Body of pancreas (tissue), 4 donors: ENCODE measurements around the gene GJA4. TPM values are rescaled to one million over a fixed set of nuclear protein-coding genes. Genes with fewer than 3 reads are reported as not detected.

ENCODE experiments used
- ATAC-seq: fragments of 150-250 bp; one replicate; pipeline ENCODE4 v1.9.1; 2016
- DNase-seq, 4 donors: peaks; one replicate each; pipeline ENCODE4 v3.0.0-alpha.2; 2019
- H3K27ac ChIP-seq, 4 donors: fragments of 200-600 bp; sonication (generic); 1 replicate in 3 of 4; 2 replicates in 1 of 4; pipeline versions ENCODE4 v1.5.1 to v1.6.1; 2016 to 2019; ENCODE audit warnings: mild to moderate bottlenecking in 1 of 4, mixed read lengths in 1 of 4, moderate library complexity in 1 of 4
- H3K27me3 ChIP-seq, 2 donors: fragments of 200-600 bp; sonication (generic); one replicate each; pipeline ENCODE4 v1.6.0; 2016; ENCODE audit warnings: mild to moderate bottlenecking in 1 of 2
- H3K36me3 ChIP-seq, 2 donors: fragments of 200-600 bp; sonication (generic); replicated peaks in 1 of 2; 2 replicates each; pipeline ENCODE4 v1.5.1; 2016; ENCODE audit warnings: low read depth in 2 of 2; ENCODE audit not compliant: insufficient read depth in 1 of 2
- H3K4me1 ChIP-seq: fragments of 200-600 bp; sonication (generic); one replicate; pipeline ENCODE4 v1.6.0; 2016
- H3K4me3 ChIP-seq, 2 donors: fragments of 200-600 bp; sonication (generic); 1 replicate in 1 of 2; 2 replicates in 1 of 2; pipeline ENCODE4 v1.5.1; 2016 to 2019
- H3K9me3 ChIP-seq, 3 donors: fragments of 200-600 bp; sonication (generic); 1 replicate in 2 of 3; 2 replicates in 1 of 3; pipeline ENCODE4 v1.5.1; 2016
- POLR2A ChIP-seq, 3 donors: fragments of 450-650 bp; IDR thresholded peaks; one replicate each; pipeline ENCODE4 v1.6.1; 2016; ENCODE audit warnings: antibody characterized with exemption in 3 of 3, mild to moderate bottlenecking in 2 of 3
- WGBS, 2 donors: methylation state at CpG; one replicate each; pipeline ENCODE4 v1.1.5; 2017; 5-methylcytosine and 5-hydroxymethylcytosine counted together
- intact Hi-C: fragments of 100-400 bp; cut with DNase I; formaldehyde crosslinking; loops from one replicate; pipeline ENCODE4 v1.15.1; 2023
- total RNA-seq, 2 donors: library from RNA; depleted of rRNA; stranded (reverse); fragments of >200 nt; gene quantifications; one replicate each; pipeline ENCODE4 v1.1.0, GENCODE V29; 2016
- TF ChIP-seq, protein P1 (sequence below), 7 experiments: fragments of 450-650 bp in 4 of 7; fragments of 200-600 bp in 3 of 7; sonication (generic) in 3 of 7; IDR thresholded peaks; one replicate each; pipeline ENCODE4 v1.5.1; 2016 to 2019; ENCODE audit warnings: antibody characterized with exemption in 7 of 7

Gene GJA4
- total RNA-seq, 2 donors from 2014 or later: 4.7 to 20.8 TPM

DNA sequence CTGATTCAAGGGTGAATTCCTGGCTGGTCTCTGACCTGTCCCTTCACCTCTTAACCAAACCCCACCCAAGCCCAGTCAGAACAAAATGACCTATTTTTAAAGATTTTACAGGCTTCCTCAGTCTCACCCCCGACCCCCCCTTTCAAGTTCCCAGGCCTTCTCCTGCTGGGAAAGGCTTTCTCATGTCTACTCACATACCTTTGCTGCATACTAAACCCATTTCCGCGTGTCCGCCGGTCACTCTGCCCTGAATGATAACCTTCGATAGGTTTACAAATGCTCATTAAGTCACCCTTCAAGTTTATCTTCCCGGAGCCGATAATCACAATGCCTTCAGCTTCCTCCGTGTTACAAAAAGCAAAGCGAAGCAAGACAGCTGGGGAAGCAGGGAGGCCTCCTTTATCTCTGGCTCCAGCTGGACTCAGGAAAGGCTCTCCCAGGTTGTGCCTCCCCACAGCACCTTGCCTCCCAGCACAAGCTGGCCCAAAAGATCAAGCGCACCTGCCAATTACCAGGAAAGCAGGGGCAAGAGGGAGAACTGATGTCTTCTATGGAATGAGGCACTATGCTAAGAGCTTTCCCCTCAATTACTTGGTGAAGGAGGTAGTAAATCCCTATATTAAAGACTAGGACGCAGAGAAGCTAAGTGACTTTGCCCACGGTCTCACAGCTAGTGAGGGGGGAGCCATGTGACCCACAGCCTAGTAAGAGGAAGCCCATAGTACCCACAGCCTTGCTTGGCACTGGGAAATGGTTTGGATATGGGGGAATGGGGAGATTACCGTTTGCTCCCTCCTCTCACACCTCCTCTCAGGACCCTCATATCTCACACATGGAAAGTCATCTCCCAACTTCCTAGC lies 50.8 kb downstream of the GJA4 start:
- peak in 2 of 4 donors; percentile 24 to 39 for DNase-seq
- no peaks in the 10 kb centered on the region for H3K9me3 ChIP-seq
- H3K4me1 ChIP-seq: peaks cover 75% of the 10 kb centered on the region
- TF ChIP-seq POLR2A (IDR thresholded peaks at IDR 0.05): no peak
- TF ChIP-seq, protein P1, sequence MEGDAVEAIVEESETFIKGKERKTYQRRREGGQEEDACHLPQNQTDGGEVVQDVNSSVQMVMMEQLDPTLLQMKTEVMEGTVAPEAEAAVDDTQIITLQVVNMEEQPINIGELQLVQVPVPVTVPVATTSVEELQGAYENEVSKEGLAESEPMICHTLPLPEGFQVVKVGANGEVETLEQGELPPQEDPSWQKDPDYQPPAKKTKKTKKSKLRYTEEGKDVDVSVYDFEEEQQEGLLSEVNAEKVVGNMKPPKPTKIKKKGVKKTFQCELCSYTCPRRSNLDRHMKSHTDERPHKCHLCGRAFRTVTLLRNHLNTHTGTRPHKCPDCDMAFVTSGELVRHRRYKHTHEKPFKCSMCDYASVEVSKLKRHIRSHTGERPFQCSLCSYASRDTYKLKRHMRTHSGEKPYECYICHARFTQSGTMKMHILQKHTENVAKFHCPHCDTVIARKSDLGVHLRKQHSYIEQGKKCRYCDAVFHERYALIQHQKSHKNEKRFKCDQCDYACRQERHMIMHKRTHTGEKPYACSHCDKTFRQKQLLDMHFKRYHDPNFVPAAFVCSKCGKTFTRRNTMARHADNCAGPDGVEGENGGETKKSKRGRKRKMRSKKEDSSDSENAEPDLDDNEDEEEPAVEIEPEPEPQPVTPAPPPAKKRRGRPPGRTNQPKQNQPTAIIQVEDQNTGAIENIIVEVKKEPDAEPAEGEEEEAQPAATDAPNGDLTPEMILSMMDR (IDR thresholded peaks at IDR 0.05): no peak
- peak; percentile 51 for ATAC-seq
- no peaks in the 10 kb centered on the region for H3K27me3 ChIP-seq
- no peak overlapping the region for H3K4me3 ChIP-seq
- H3K36me3 ChIP-seq: no peaks in the 10 kb centered on the region
- 36 to 38% methylated on average over 14 of the region's 14 CpGs for WGBS, 2 donors
- peak overlapping the region in 2 of 4 donors; percentile 45 to 65 for H3K27ac ChIP-seq
- intact Hi-C loops: no loop called here

DNA sequence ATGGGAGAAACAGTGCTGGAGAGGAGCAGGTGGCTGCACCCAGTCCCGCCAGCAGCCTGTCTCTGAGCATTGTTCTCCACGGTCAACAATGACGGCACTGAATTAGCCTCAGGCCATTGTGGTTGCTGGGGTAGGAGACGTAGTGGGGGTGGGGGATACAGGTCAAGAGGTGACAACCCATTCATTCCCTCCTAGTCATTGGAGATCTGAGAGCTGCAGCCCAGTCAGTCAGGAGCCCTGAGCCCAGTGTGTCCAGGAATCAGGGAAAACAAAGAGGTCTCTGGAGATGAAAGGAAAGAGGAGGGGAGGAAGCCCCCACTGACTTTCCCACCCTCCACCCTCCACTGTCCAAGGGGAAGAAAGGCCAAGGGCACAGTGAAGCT lies 51.4 kb downstream of the GJA4 start:
- Histone ChIP-seq H3K4me3 (no peak overlapping the region), H3K4me1 (peaks cover 75% of the 10 kb centered on the region), H3K9me3 (no peaks in the 10 kb centered on the region), H3K27ac (peak overlapping the region in 2 of 4 donors; percentile 45 to 65), H3K27me3 (no peaks in the 10 kb centered on the region), H3K36me3 (no peaks in the 10 kb centered on the region)
- no peak for ATAC-seq
- TF ChIP-seq, protein P1 (IDR thresholded peaks at IDR 0.05): no peak
- TF ChIP-seq POLR2A (IDR thresholded peaks at IDR 0.05): no peak
- 66 to 88% methylated on average over 4 of the region's 4 CpGs for WGBS, 2 donors
- no peak for DNase-seq
- intact Hi-C loops: no loop called here

Other genes starting within 250 kb of the GJA4 start
- gene GJB5, start 38.0 kb upstream of the GJA4 start, total RNA-seq: not detected
- not detected for gene GJB4, start 33.3 kb upstream of the GJA4 start, total RNA-seq
- gene GJB3, start 11.8 kb upstream of the GJA4 start, total RNA-seq: under 1 TPM in 1 of 2 donors, not detected in 1; 0.52 TPM
- gene SMIM12, start 66.8 kb downstream of the GJA4 start, total RNA-seq: 10 to 100 TPM in 1 of 2 donors, 1 to 10 TPM in 1; 7.8 to 22.1 TPM
- 1 to 10 TPM in 1 of 2 donors, under 1 TPM in 1; 0.52 to 2.3 TPM for gene DLGAP3, start 136.7 kb downstream of the GJA4 start, total RNA-seq
- gene TMEM35B, start 192.3 kb downstream of the GJA4 start, total RNA-seq: 10 to 100 TPM; 15.5 to 37.1 TPM
- 10 to 100 TPM; 15.0 to 16.5 TPM for gene ZMYM6, start 238.9 kb downstream of the GJA4 start, total RNA-seq